Omental fat pad (tissue), 4 donors: Measurements from ENCODE around the gene FEZF2. TPM values are rescaled to one million over a fixed set of nuclear protein-coding genes. Genes with fewer than 3 reads are reported as not detected.
A peak's percentile ranks its signal among the peaks of the same experiment; 100 is the strongest.

Experiments used
- ATAC-seq: fragments of 150-250 bp; one replicate; pipeline ENCODE4 v1.9.1; 2016; ENCODE audit warnings: mild to moderate bottlenecking, moderate library complexity; ENCODE audit not compliant: low FRiP score
- DNase-seq: peaks from one replicate; pipeline ENCODE4 v3.0.0-alpha.2; 2019; ENCODE audit warnings: low spot score
- CTCF ChIP-seq, 3 donors: fragments of 450-650 bp; IDR thresholded peaks; one replicate each; pipeline ENCODE4 v1.5.1; 2016 to 2017; ENCODE audit warnings: antibody characterized with exemption in 3 of 3, mild to moderate bottlenecking in 3 of 3, moderate library complexity in 2 of 3
- total RNA-seq, 4 donors: library from RNA; depleted of rRNA; stranded (reverse); fragments of >200 nt; gene quantifications; one replicate each; pipeline ENCODE4 v1.1.0, GENCODE V29; 2016

The FEZF2 gene
- total RNA-seq, 4 donors from 2014 or later = not detected

GRCh38 chr3:62373714-62374333 lies 474 bp upstream of the FEZF2 start:
- no peak for DNase-seq
- TF ChIP-seq CTCF (IDR thresholded peaks at IDR 0.05) = no peak
- no peak for ATAC-seq

- ATAC-seq (no peak), DNase-seq (no peak)
- TF ChIP-seq CTCF (IDR thresholded peaks at IDR 0.05) = no peak
Measured at GRCh38 chr3:62372621-62373041, 719 bp downstream of the FEZF2 start.

- ATAC-seq (peak; percentile 17), DNase-seq (no peak)
- no peak for TF ChIP-seq CTCF (IDR thresholded peaks at IDR 0.05)
Measured at GRCh38 chr3:62371720-62372591, 1.4 kb downstream of the FEZF2 start.

- TF ChIP-seq CTCF (IDR thresholded peaks at IDR 0.05) = no peak
- DNase-seq = no peak
- no peak for ATAC-seq
Measured at GRCh38 chr3:62370858-62371719, 2.3 kb downstream of the FEZF2 start.

- TF ChIP-seq CTCF (IDR thresholded peaks at IDR 0.05) = peak in 1 of 3 donors; percentile 4
- ATAC-seq = no peak
Measured at GRCh38 chr3:62370112-62370857, 3.1 kb downstream of the FEZF2 start.

GRCh38 chr3:62369476-62369743 lies 3.9 kb downstream of the FEZF2 start:
- no peak for ATAC-seq
- DNase-seq = no peak
- no peak for TF ChIP-seq CTCF (IDR thresholded peaks at IDR 0.05)

More at GRCh38 chr3:62370112-62370857, 3.1 kb downstream of the FEZF2 start:
- no peak for DNase-seq
